ENCODE measurements around the gene NADK.
A peak's percentile ranks its signal among the peaks of the same experiment; 100 is the strongest.

NADK gene

GRCh38 chr1:1782399-1783221, 4.3 kb upstream of the NADK start:
- no peak for ATAC-seq (replicated peaks; ENCODE audit: extremely low read depth, poor library complexity, severe bottlenecking)
- Mint-ChIP-seq H3K4me1 (peaks cover 37% of the 10 kb centered on the region), H3K27ac (ENCODE audit: low read depth) (peak overlapping the region; percentile 80), H3K27me3 (no peaks in the 10 kb centered on the region), H3K36me3 (ENCODE audit: insufficient read depth) (peaks cover 49% of the 10 kb centered on the region), H3K9me3 (no peaks in the 10 kb centered on the region), H3K4me3 (peak overlapping the region; percentile 51)
- DNase-seq (ENCODE audit: low spot score in 2 of 2), result no peak

GRCh38 chr1:1781526-1781903, 3.2 kb upstream of the NADK start:
- Mint-ChIP-seq H3K4me1 (peaks cover 46% of the 10 kb centered on the region), H3K4me3 (peak overlapping the region; percentile 80), H3K9me3 (no peaks in the 10 kb centered on the region), H3K27me3 (no peaks in the 10 kb centered on the region), H3K36me3 (ENCODE audit: insufficient read depth) (peaks cover 42% of the 10 kb centered on the region), H3K27ac (ENCODE audit: low read depth) (peak overlapping the region; percentile 92)
- ATAC-seq (replicated peaks; ENCODE audit: extremely low read depth, poor library complexity, severe bottlenecking), result no peak
- no peak for DNase-seq (ENCODE audit: low spot score in 2 of 2)

DNA sequence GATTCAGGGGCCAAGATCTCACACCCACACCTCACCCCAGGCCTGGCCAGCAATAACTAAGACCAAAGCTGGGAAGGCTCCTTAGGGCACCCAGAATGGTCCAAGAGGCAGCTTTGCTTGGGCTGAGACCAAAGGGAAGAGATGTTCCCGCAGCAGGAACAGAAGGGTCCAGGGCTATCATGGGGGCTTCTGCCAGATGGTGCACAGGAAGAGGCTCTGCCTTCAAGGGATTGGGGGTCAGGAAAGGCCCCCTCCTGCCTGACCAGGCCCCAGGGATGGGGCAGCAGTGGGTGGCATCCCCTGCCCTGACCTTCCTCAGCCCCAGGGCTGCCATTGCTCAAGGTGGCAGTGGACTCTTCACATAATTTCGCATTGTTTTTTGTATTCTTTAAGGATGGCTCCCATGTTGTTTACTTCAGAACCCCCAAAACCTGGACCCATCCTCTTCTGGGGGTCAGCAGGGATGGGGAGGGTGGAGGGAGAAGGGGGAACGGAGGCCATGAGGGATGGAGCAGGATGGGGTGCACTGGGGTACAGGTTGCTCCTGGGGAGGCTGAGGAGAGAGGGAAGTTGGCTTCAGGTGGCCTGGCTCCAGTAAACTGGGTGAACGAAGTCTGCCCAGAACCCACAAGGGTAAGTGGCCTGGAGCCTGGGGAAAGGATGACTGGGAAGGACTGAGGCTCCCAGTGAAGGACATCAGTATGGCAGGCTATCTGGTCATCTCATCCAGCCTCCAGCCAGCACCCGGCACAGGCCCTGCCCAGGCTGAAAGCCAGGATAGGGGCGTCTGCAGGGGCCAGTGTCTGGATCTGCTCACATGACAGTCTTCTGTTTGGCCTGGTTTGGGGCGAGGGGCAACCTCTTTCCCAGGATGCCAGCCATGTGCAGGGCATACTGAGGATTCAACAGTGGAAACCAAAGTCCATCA, 2.6 kb upstream of the NADK start:
- no peak for ATAC-seq (replicated peaks; ENCODE audit: extremely low read depth, poor library complexity, severe bottlenecking)
- H3K4me1 Mint-ChIP-seq, result peaks cover 52% of the 10 kb centered on the region
- peak overlapping the region; percentile 80 for H3K4me3 Mint-ChIP-seq
- no peaks in the 10 kb centered on the region for H3K27me3 Mint-ChIP-seq
- no peak for DNase-seq (ENCODE audit: low spot score in 2 of 2)
- peaks cover 38% of the 10 kb centered on the region for H3K36me3 Mint-ChIP-seq (ENCODE audit: insufficient read depth)
- H3K27ac Mint-ChIP-seq (ENCODE audit: low read depth), result peak overlapping the region; percentile 92
- H3K9me3 Mint-ChIP-seq, result no peaks in the 10 kb centered on the region

GRCh38 chr1:1779691-1780597, 1.7 kb upstream of the NADK start:
- Mint-ChIP-seq H3K27me3 (no peaks in the 10 kb centered on the region), H3K4me3 (peak overlapping the region; percentile 80), H3K9me3 (no peaks in the 10 kb centered on the region), H3K4me1 (peaks cover 60% of the 10 kb centered on the region), H3K27ac (ENCODE audit: low read depth) (peak overlapping the region; percentile 92), H3K36me3 (ENCODE audit: insufficient read depth) (peaks cover 31% of the 10 kb centered on the region)
- DNase-seq (ENCODE audit: low spot score in 2 of 2) (peak; percentile 40 to 51), ATAC-seq (replicated peaks; ENCODE audit: extremely low read depth, poor library complexity, severe bottlenecking) (peak; percentile 63)

DNA sequence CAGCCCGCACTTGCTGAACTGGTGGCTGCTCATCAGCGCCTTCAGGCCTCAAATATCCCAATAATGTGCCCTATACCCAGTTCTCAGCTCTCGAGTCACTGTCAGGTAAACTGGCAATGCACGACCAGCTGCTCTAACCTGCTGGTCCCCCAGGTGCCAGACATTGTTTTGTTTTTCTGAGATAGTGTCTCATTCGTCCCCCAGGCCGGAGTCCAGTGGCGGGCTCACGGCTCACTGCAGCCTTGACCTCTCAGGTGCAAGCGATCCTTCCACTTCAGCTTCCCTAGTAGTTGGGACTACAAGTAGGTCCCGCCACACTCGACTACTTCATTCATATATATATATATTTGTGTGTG, 1.0 kb upstream of the NADK start:
- Mint-ChIP-seq H3K27me3 (no peaks in the 10 kb centered on the region), H3K27ac (ENCODE audit: low read depth) (peak overlapping the region; percentile 92), H3K36me3 (ENCODE audit: insufficient read depth) (peaks cover 28% of the 10 kb centered on the region), H3K9me3 (no peaks in the 10 kb centered on the region), H3K4me1 (peaks cover 60% of the 10 kb centered on the region), H3K4me3 (peak overlapping the region; percentile 80)
- no peak for ATAC-seq (replicated peaks; ENCODE audit: extremely low read depth, poor library complexity, severe bottlenecking)
- DNase-seq (ENCODE audit: low spot score in 2 of 2), result no peak

DNA sequence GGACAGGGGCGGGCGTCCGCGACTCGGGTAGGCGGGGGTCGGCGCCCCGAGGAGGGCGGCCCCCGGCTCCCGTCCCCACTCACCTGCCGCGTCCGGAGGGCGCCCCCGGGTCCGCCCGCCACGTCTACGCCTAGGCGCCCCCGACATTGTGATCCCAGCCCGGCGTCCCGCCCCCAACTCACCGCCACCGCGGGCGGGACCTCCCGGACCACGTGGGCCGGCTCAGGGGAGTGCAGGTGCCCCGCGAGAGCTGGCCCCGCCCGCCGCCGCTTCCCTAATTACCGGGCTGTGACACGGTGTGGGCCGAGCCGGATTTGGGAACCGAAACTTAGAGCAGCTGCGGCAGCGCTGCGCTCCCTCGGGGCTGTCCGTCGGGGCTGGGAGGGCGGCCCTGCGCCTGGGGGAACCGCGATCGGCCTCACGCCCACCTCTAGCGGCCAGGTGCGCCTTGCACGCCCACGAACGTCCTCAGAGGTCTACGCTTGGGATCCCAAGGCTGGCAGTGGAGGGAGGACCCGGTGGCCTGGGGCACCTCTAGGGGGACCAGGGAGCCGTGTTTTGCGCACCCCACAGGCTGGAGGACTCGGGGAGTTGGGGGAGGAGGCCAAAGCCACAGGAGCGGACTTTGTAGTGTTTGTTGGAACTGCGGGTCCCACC, 521 bp upstream of the NADK start:
- Mint-ChIP-seq H3K27ac (ENCODE audit: low read depth) (peak overlapping the region; percentile 92), H3K4me1 (peaks cover 60% of the 10 kb centered on the region), H3K4me3 (peak overlapping the region; percentile 80), H3K36me3 (ENCODE audit: insufficient read depth) (peaks cover 27% of the 10 kb centered on the region), H3K9me3 (no peaks in the 10 kb centered on the region), H3K27me3 (no peaks in the 10 kb centered on the region)
- DNase-seq (ENCODE audit: low spot score in 2 of 2), result peak; percentile 52 to 65
- ATAC-seq (replicated peaks; ENCODE audit: extremely low read depth, poor library complexity, severe bottlenecking), result peak; percentile 57

DNA sequence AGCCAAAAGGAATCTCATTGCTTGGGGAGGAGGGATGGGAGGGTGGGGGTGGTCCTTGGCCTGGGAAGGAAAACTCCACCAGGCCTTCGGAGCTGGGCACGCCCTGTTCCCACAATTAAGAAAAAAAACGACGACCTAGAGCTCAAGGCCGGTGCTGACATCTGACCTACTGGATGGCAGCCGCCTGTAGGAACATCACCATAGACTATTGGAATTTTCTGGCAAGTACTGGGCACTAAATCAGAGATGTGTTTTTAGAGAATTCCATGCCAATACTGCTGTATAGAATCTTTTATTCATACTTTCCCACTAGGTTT, 729 bp downstream of the NADK start:
- Mint-ChIP-seq H3K4me1 (peaks cover 53% of the 10 kb centered on the region), H3K9me3 (no peaks in the 10 kb centered on the region), H3K27ac (ENCODE audit: low read depth) (peak overlapping the region; percentile 62), H3K4me3 (peak overlapping the region; percentile 78), H3K27me3 (no peaks in the 10 kb centered on the region), H3K36me3 (ENCODE audit: insufficient read depth) (peaks cover 27% of the 10 kb centered on the region)
- DNase-seq (ENCODE audit: low spot score in 2 of 2), result no peak
- no peak for ATAC-seq (replicated peaks; ENCODE audit: extremely low read depth, poor library complexity, severe bottlenecking)

GRCh38 chr1:1776672-1777582, 1.3 kb downstream of the NADK start:
- Mint-ChIP-seq H3K9me3 (no peaks in the 10 kb centered on the region), H3K4me3 (peak overlapping the region; percentile 78), H3K27ac (ENCODE audit: low read depth) (peak overlapping the region; percentile 62), H3K27me3 (no peaks in the 10 kb centered on the region), H3K36me3 (ENCODE audit: insufficient read depth) (peaks cover 27% of the 10 kb centered on the region), H3K4me1 (peaks cover 53% of the 10 kb centered on the region)
- no peak for DNase-seq (ENCODE audit: low spot score in 2 of 2)
- ATAC-seq (replicated peaks; ENCODE audit: extremely low read depth, poor library complexity, severe bottlenecking), result no peak

DNA sequence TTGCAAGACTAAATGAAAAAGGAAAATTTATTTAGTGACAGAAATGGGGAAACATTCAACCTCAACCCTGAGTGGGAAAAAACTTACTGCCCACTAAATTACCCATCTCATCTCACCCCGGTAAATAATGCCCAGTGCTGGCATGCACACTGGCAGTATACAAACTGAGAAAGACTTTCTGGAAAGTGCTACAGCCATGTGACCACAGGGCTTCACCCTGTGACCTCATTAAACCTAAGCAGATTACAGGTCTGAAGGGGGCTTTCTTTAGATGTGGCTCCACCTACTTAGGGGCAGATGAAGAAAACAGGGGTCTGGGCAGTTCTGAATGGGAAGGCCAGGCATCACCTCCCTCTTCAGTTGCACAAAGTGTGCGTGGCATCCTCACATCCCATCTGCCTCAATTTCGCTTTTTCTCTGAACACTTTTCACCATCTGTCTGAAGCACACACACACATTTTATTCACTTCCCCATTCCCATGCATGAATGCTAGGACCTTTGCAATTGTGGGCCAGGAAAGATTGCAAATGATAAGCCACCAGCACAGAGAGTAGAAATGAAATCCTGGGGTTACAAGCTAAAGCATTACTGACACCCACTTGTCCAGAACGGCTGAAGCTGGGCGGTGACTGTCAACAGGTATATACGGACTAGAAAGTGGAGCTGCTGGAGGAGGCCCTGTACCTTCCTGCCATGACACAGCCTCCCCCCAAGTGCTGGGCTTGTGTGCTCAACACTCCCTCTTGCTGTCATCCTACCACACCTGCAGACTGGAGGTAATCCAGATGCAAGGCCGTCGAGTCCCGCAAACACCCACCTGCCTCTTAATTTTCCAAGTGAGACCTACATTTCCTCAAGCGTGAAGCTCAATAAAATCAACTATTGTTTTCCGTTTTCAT, 2.7 kb downstream of the NADK start:
- ATAC-seq (replicated peaks; ENCODE audit: extremely low read depth, poor library complexity, severe bottlenecking) (no peak), DNase-seq (ENCODE audit: low spot score in 2 of 2) (no peak)
- no peaks in the 10 kb centered on the region for H3K27me3 Mint-ChIP-seq
- peaks cover 31% of the 10 kb centered on the region for H3K36me3 Mint-ChIP-seq (ENCODE audit: insufficient read depth)
- H3K27ac Mint-ChIP-seq (ENCODE audit: low read depth), result peak overlapping the region; percentile 62
- no peaks in the 10 kb centered on the region for H3K9me3 Mint-ChIP-seq
- H3K4me1 Mint-ChIP-seq, result peaks cover 39% of the 10 kb centered on the region
- peak overlapping the region; percentile 78 for H3K4me3 Mint-ChIP-seq

DNA sequence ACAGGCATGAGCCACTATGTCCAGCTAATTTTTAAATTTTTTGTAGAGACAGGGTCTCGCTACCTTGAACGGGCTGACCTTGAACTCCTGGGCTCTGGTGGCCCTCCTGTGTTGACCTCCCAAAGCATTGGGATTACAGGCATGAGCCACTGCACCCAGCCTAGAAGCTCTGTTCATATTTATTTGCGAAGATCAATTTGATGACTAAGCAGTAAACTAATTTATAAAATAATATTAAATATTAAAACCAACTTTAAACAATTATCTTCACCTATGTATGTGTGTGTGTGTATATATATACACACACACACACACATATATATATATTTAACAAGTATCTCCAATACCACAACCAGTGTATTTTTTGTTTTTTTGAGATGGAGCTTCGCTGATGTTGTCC, 4.4 kb downstream of the NADK start:
- H3K9me3 Mint-ChIP-seq, result no peaks in the 10 kb centered on the region
- H3K27me3 Mint-ChIP-seq, result no peaks in the 10 kb centered on the region
- no peak overlapping the region for H3K27ac Mint-ChIP-seq (ENCODE audit: low read depth)
- ATAC-seq (replicated peaks; ENCODE audit: extremely low read depth, poor library complexity, severe bottlenecking), result no peak
- peaks cover 22% of the 10 kb centered on the region for H3K36me3 Mint-ChIP-seq (ENCODE audit: insufficient read depth)
- no peak overlapping the region for H3K4me3 Mint-ChIP-seq
- H3K4me1 Mint-ChIP-seq, result peaks cover 23% of the 10 kb centered on the region
- no peak for DNase-seq (ENCODE audit: low spot score in 2 of 2)

Data from central memory CD8-positive, alpha-beta T cell (primary cell).